T-helper 1 cell (primary cell): ENCODE results near the gene ZNF768.
"Not testable (repeated sequence)": the region's sequence is repeated elsewhere in the genome, so short reads cannot be mapped to it uniquely, and the experiment has no call there.

Source experiments
- DNase-seq, 5 donors: peaks; one replicate each; pipeline ENCODE4 v3.0.0-alpha.2; 2012 to 2020

ZNF768 gene

DNA sequence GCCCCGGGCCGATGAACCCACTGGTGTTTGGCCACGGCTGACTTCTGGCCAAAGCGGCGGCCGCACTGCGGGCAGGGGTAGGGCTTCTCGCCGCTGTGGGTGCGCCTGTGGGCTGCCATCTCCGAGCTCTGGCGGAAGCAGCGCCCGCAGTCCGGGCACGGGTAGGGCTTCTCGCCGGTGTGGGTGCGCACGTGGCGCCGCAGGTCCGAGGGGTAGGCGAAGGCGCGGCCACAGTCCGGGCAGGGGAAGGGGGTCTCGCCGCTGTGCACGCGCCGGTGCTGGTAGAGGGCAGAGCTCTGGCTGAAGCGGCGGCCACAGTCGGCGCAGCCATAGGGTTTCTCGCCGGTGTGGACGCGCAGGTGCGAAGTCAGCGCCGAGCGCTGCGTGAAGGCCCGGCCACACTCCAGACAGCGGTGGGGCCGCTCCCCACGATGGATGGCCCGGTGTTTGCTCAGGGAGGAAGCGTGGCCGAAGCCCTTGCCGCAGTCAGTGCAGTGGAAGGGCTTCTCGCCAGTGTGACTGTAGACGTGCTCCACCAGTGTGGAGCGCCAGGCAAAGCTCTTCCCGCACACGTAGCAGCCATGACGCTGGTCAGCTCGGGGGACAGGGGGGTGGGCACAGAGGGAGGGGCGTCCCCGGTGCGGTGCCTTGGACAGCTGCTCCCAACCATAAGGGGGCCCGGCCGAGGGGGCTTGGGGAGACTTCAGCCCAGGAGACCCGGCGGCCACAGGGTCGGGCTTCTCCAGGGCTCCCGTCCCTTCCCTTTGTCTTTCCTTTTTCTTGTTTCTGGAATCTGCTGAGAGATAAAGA, 29.2 kb upstream of the ZNF768 start:
- DNase-seq, result no peak

GRCh38 chr16:30554557-30555314, 28.4 kb upstream of the ZNF768 start:
- DNase-seq, result no peak

- no peak for DNase-seq
Observed at GRCh38 chr16:30553393-30553899, 27.1 kb upstream of the ZNF768 start.

DNA sequence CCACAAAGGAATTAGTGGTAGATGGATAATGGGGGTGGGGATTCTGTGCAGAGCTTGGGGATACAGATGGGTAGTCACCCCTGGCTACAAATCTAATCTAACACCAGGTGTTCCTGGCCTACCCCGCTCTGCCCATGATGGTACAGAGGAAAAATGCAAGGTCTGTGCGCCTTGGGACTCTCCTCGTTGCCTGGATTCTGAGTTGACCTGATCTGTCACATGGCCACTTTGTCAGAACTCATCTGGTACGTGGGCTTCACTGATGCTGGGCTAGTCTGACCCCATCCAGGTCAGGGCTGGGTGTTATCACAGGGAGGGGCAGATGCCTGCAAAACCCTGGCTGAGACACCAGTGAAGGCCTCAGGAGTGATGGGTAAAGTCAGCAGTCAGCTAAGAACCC, 26.6 kb upstream of the ZNF768 start:
- DNase-seq, result no peak

DNA sequence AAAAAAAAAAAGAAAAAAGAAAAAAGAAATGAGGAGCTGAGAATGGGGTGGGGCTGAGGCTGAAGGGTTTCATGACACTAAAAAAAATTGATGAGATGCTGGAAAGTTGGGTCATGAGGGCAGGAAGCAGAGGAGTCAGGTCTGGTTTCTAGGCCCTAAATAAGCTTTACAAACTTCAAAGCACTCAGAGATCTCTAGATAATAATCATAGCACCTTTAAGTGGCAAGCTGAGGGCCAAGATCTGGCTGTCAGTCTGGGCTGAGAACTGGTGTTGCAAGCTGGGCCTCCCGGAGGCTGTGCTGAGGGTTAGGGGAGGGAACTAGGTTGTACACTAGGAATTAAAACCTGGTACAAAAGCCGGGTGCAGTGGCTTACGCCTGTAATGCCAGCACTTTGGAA, 25.4 kb upstream of the ZNF768 start:
- DNase-seq, result peak; percentile 59 to 87 (median 70)

GRCh38 chr16:30548416-30549253, 22.3 kb upstream of the ZNF768 start:
- DNase-seq, result no peak

GRCh38 chr16:30546115-30546514, 19.7 kb upstream of the ZNF768 start:
- DNase-seq, result no peak

DNA sequence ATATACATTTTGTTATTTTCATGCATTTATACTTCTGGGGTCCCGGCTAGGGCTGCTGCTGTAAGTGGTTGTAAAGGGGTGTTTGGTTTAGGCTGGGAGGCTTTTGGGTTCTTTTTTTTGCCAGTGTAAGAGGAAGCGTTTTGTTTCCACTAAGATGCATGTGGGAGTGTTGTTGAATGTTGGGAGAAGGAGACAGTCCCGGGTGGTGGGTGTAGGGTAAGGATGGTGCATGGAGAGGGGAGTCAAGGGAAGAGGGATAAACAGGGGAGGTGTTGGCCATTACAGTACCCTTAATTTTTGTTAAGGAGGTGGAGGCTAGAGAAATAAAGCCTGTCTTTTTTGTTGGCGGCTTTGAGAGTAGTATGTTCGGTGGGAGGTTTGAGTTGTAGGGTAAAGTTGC, 16.7 kb upstream of the ZNF768 start:
- no peak for DNase-seq

- no peak for DNase-seq
Observed at GRCh38 chr16:30541502-30542329, 15.3 kb upstream of the ZNF768 start.

GRCh38 chr16:30540916-30541464, 14.6 kb upstream of the ZNF768 start:
- not testable (repeated sequence) for DNase-seq

DNA sequence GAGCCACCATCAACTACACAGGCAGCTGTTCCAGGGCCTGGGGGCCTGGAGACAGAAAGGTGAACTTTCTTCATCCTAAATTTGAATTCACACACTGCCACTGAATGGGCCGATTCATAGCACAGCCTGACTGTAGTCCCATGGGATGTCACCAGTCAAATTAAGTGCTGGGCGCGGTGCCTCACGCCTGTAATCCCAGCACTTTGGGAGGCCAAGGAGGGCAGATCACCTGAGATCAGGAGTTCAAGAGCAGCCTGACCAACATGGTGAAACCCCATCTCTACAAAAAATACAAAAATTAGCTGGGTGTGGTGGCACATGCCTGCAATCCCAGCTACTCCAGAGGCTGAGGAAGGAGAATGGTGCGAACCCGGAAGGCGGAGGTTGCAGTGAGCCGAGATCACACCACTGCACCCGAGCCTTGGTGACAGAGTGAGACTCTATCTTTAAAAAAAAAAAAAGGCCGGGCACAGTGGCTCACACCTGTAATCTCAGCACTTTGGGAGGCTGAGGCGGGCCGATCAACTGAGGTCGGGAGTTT, 13.7 kb upstream of the ZNF768 start:
- DNase-seq, result not testable (repeated sequence)

DNA sequence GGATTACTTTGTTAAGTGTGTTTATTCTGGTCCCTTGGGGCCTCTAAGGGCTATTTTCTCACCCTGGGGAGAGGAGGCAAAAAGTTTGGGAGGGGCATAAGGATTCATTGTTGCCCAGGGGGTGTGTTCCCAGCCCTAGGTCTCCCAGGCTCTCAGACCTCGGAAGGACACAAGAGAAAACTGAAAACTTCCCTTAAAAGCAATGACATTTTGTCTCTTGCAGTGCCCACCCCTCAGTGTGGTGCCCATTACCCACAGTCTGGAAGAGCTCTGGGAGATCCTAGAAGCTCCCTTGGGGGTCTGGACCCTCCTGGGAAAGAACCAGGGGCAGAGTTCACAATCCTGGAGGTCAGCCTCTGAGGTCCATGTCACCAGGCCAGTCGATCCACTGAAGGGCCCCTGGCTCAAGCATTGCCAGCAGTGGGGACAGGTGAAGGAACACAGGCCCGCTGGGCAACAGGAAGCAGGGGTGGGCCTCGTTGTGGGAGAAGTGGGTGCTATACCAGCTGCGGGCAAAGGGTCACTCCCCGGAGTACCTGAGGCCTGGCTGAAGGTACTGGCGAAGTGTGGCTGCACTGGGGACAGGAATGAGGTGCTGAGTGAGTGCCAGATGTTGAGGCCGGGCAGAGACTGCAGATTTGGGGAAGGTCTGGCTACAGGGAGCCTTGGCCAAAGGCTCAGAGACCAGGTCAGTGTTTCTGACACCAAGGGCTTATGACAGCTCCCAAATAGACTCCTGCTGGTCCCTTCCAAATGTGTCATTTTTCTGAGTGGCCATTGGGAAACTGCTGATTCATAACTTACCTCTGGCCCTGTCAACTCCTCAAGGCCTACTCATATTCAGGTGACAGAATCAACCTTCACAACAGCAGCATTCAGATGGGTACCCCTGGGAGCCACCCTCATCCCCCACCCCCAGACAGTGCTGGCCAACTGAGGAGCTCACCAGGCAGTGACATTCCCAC, 12.9 kb upstream of the ZNF768 start:
- DNase-seq, result no peak

GRCh38 chr16:30536391-30537024, 10.1 kb upstream of the ZNF768 start:
- DNase-seq, result not testable (repeated sequence)

- peak in 4 of 5 donors; percentile 34 to 76 (median 56) for DNase-seq
Observed at GRCh38 chr16:30535777-30536190, 9.4 kb upstream of the ZNF768 start.

- no peak for DNase-seq
Observed at GRCh38 chr16:30535106-30535776, 8.9 kb upstream of the ZNF768 start.

DNA sequence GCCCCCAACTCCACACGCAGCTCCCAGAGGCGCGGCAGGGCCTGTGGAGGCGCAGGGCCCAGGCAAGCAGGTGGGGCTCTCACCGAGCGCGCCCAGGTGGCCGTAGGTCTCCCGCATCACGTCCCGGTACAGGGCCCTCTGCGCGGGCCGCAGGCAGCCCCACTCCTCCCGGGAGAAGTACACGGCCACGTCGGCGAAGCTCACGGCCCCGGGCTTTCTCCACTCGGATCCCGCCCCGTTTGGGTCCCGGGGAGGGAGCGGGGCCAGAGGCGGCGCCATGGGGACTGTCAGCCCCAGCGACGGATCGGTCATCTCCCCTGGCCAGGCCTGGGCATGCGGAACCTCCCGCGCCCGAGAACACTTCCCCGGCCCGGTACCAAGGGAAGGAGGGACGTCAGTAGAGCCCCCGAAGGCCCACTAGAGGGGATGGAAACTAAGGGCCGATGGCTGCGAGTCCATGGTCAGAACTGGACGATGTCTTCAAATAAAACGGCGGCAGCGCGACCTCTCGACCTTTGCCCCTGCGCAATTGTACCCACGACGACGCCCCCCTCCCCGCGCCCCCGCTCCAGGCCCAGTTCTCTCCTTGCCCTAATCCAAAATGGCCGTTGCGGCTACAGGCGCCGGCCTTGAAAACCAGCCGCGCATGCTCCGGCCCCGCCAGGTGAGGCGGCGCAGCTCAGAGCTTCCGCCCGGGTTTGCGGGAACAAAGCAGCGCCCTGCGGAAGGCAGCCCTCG, 8.2 kb upstream of the ZNF768 start, which contains the start of gene ZNF747:
Gene ZNF747 (minus strand): TSS at position 491 of the 738 bp plus-strand sequence. CDS start 179 bp downstream, at position 312.
- DNase-seq, result peak; percentile 80 to 90 (median 88)

GRCh38 chr16:30533748-30534367, 7.5 kb upstream of the ZNF768 start:
- no peak for DNase-seq

DNA sequence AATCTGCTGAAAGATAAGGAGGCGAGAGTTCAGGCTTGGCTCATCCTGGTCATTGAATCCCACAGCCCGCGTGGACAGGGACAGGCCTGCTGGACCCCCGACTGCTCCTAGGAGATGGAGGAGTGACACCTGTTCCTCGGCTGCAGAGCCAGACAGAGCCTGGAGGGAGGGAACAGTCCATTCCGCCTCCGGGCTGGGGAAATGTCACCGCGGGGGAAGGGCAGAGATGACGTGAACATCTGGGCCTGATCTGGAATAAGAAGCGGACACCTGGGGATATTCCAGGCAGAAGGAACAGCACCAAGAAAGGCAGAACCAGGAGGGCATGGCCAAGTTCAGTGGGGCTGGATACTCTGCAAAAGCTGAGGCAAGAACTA, 6.8 kb upstream of the ZNF768 start:
- DNase-seq, result no peak
